ENCODE data around the gene SGPP1. TPM values are rescaled to one million over a fixed set of nuclear protein-coding genes. Genes with fewer than 3 reads are reported as not detected.
"Not testable (repeated sequence)": the region's sequence is repeated elsewhere in the genome, so short reads cannot be mapped to it uniquely, and the experiment has no call there.

SGPP1 gene
- total RNA-seq, 4 donors from 2014 or later: 18.0 to 26.8 (median 19.3) TPM

GRCh38 chr14:63642229-63642611 lies 85.6 kb downstream of the SGPP1 start:
- TF ChIP-seq, protein P1, sequence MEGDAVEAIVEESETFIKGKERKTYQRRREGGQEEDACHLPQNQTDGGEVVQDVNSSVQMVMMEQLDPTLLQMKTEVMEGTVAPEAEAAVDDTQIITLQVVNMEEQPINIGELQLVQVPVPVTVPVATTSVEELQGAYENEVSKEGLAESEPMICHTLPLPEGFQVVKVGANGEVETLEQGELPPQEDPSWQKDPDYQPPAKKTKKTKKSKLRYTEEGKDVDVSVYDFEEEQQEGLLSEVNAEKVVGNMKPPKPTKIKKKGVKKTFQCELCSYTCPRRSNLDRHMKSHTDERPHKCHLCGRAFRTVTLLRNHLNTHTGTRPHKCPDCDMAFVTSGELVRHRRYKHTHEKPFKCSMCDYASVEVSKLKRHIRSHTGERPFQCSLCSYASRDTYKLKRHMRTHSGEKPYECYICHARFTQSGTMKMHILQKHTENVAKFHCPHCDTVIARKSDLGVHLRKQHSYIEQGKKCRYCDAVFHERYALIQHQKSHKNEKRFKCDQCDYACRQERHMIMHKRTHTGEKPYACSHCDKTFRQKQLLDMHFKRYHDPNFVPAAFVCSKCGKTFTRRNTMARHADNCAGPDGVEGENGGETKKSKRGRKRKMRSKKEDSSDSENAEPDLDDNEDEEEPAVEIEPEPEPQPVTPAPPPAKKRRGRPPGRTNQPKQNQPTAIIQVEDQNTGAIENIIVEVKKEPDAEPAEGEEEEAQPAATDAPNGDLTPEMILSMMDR (IDR thresholded peaks at IDR 0.05): no peak
- no peak for TF ChIP-seq EP300 (IDR thresholded peaks at IDR 0.05)
- peak in 1 of 2 donors; percentile 16 for TF ChIP-seq POLR2AphosphoS5 (IDR thresholded peaks at IDR 0.05)
- TF ChIP-seq POLR2A (IDR thresholded peaks at IDR 0.05; ENCODE audit: low read depth): no peak
- DNase-seq (ENCODE audit: extremely low spot score): peak; percentile 95
- Histone ChIP-seq H3K9me3 (no peaks in the 10 kb centered on the region), H3K36me3 (no peaks in the 10 kb centered on the region), H3K4me3 (peak overlapping the region; percentile 63 to 77 (median 68)), H3K4me1 (peaks cover 5 to 17% (median 16%) of the 10 kb centered on the region in 4 donors), H3K27ac (replicated peaks in 1 of 4) (peak overlapping the region; percentile 89 to 93 (median 92)), H3K27me3 (no peaks in the 10 kb centered on the region)
- WGBS: under 1% methylated on average over 12 of the region's 12 CpGs
- intact Hi-C loops (cut with DNase I): loop anchor here (5.0 to 10.0 kb wide), 4 partner anchors 85 to 255 kb away; partner anchors contain the start of genes PPP2R5E and SGPP1

- TF ChIP-seq EP300 (IDR thresholded peaks at IDR 0.05) (no peak), POLR2AphosphoS5 (IDR thresholded peaks at IDR 0.05) (peak; percentile 79 to 82), POLR2A (IDR thresholded peaks at IDR 0.05; ENCODE audit: low read depth) (no peak)
- TF ChIP-seq, protein P1 (IDR thresholded peaks at IDR 0.05): peak; percentile 67 to 88 (median 68)
- no peaks in the 10 kb centered on the region for H3K36me3 ChIP-seq
- no peaks in the 10 kb centered on the region for H3K27me3 ChIP-seq
- DNase-seq (ENCODE audit: extremely low spot score): peak; percentile 100
- WGBS: under 1% methylated on average over 30 of the region's 60 CpGs
- peak within 1 kb of the TSS; percentile 63 to 77 (median 68) for H3K4me3 ChIP-seq
- peak within 1 kb of the TSS; percentile 89 to 93 (median 92) for H3K27ac ChIP-seq (replicated peaks in 1 of 4)
- intact Hi-C loops (cut with DNase I): loop anchor here (5.0 to 10.0 kb wide), 4 partner anchors 86 to 254 kb away; partner anchors contain the start of genes PPP2R5E and SGPP1
- peaks cover 5 to 17% (median 16%) of the 10 kb centered on the region in 4 donors for H3K4me1 ChIP-seq
- no peaks in the 10 kb centered on the region for H3K9me3 ChIP-seq
These were observed 86.2 kb downstream of the SGPP1 start, which contains the start of gene WDR89 for GRCh38 chr14:63641473-63642228. TSS of gene WDR89 (minus strand) at chr14:63641871. CDS start at chr14:63599942, 41,929 bp downstream.

GRCh38 chr14:63638493-63638892 lies 89.4 kb downstream of the SGPP1 start:
- intact Hi-C loops (cut with DNase I): no loop called here
- no peak for DNase-seq (ENCODE audit: extremely low spot score)
- WGBS: 90% methylated on average over 1 of the region's 1 CpG
- Histone ChIP-seq H3K27ac (replicated peaks in 1 of 4) (no peak overlapping the region), H3K4me1 (peaks cover 5 to 17% (median 16%) of the 10 kb centered on the region in 4 donors), H3K27me3 (no peaks in the 10 kb centered on the region), H3K9me3 (peaks cover 0 to 7% (median 3%) of the 10 kb centered on the region in 4 donors), H3K4me3 (no peak overlapping the region), H3K36me3 (no peaks in the 10 kb centered on the region)
- TF ChIP-seq POLR2A (IDR thresholded peaks at IDR 0.05; ENCODE audit: low read depth) (no peak), EP300 (IDR thresholded peaks at IDR 0.05) (no peak), POLR2AphosphoS5 (IDR thresholded peaks at IDR 0.05) (no peak)
- TF ChIP-seq, protein P1 (IDR thresholded peaks at IDR 0.05): no peak

- intact Hi-C loops (cut with DNase I); H3K27me3 ChIP-seq; H3K27ac ChIP-seq (replicated peaks in 1 of 4); H3K9me3 ChIP-seq; H3K4me3 ChIP-seq; H3K36me3 ChIP-seq; DNase-seq (ENCODE audit: extremely low spot score): not testable (repeated sequence)
- 98% methylated on average over 4 of the region's 4 CpGs for WGBS
- H3K4me1 ChIP-seq: peaks cover 5 to 12% (median 10%) of the 10 kb centered on the region in 4 donors
These were observed 91.7 kb downstream of the SGPP1 start for GRCh38 chr14:63636094-63636635.

Small RNA genes lying within 50 kb of the gene (small RNA-seq; reads per million reads assigned to genes)
- 0 reads per million in 3 donors for gene AL161670.1
- 0 reads per million in 3 donors for gene RF00012
- 0 reads per million in 3 donors for gene RNU7-116P

Other genes starting within 250 kb of the SGPP1 start
- gene PPP2R5E, start 184.7 kb downstream of the SGPP1 start, total RNA-seq: 10 to 100 TPM; 26.3 to 30.7 (median 30.2) TPM
- gene WDR89, start 86.2 kb downstream of the SGPP1 start, total RNA-seq: 1 to 10 TPM; 4.5 to 9.6 (median 6.9) TPM
- 100 to 1,000 TPM in 2 of 4 donors, 10 to 100 TPM in 2; 92.4 to 165 (median 98.3) TPM for gene SYNE2, start 124.9 kb upstream of the SGPP1 start, total RNA-seq

Data from esophagus muscularis mucosa (tissue), 4 donors.